Measurements from ENCODE around the gene AVL9. TPM values are rescaled to one million over a fixed set of nuclear protein-coding genes. Genes with fewer than 3 reads are reported as not detected.

The AVL9 gene
- total and polyA plus RNA-seq, 2 of the 13 experiments (the other 11 are each of a cell fraction or from before 2014, with no cell fraction given) = 29.9 to 48.0 TPM

- TF ChIP-seq MLXIP (CRISPR knock-in tag; IDR thresholded peaks at IDR 0.05; ENCODE audit: borderline replicate concordance) (no peak), BCLAF1 (IDR thresholded peaks at IDR 0.05) (no peak), YEATS4 (CRISPR knock-in tag; IDR thresholded peaks at IDR 0.05; ENCODE audit: borderline replicate concordance) (no peak), AHDC1 (CRISPR knock-in tag; IDR thresholded peaks at IDR 0.05; ENCODE audit: borderline replicate concordance) (no peak), HHEX (CRISPR knock-in tag; IDR thresholded peaks at IDR 0.05) (no peak)
Observed at GRCh38 chr7:32588657-32589056, 93.4 kb downstream of the AVL9 start (continued).

Data from HepG2 (cell line).